ENCODE measurements around the gene DIPK1B. TPM values are rescaled to one million over a fixed set of nuclear protein-coding genes. Genes with fewer than 3 reads are reported as not detected.

The DIPK1B gene
- total RNA-seq, 1 donor from 2014 or later = 2.2 TPM

- TF ChIP-seq, protein P1, sequence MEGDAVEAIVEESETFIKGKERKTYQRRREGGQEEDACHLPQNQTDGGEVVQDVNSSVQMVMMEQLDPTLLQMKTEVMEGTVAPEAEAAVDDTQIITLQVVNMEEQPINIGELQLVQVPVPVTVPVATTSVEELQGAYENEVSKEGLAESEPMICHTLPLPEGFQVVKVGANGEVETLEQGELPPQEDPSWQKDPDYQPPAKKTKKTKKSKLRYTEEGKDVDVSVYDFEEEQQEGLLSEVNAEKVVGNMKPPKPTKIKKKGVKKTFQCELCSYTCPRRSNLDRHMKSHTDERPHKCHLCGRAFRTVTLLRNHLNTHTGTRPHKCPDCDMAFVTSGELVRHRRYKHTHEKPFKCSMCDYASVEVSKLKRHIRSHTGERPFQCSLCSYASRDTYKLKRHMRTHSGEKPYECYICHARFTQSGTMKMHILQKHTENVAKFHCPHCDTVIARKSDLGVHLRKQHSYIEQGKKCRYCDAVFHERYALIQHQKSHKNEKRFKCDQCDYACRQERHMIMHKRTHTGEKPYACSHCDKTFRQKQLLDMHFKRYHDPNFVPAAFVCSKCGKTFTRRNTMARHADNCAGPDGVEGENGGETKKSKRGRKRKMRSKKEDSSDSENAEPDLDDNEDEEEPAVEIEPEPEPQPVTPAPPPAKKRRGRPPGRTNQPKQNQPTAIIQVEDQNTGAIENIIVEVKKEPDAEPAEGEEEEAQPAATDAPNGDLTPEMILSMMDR (IDR thresholded peaks at IDR 0.05) = no peak
- Mint-ChIP-seq H3K36me3 (ENCODE audit: low read depth) (peaks cover 6% of the 10 kb centered on the region), H3K27me3 (no peaks in the 10 kb centered on the region), H3K4me1 (peaks cover 53% of the 10 kb centered on the region), H3K27ac (peak within 1 kb of the TSS; percentile 91), H3K9me3 (peaks cover 10% of the 10 kb centered on the region), H3K4me3 (peak within 1 kb of the TSS; percentile 44)
- intact Hi-C loops (cut with micrococcal nuclease) = no loop called here
- CTCF ChIA-PET = no interaction called here
- ATAC-seq (ENCODE audit: low read depth) (no peak), DNase-seq (no peak)
- POLR2A ChIA-PET = interaction anchor here (4.0 to 7.6 kb wide), 2 partner anchors 10 to 19 kb away, joined by 37 to 112 read pairs; partner anchors contain the start of gene LCN8
These were observed 35.8 kb downstream of the DIPK1B start, which contains the start of gene LCN6 for GRCh38 chr9:136748201-136748600. TSS of gene LCN6 (minus strand) at chr9:136748525. CDS start at chr9:136748483, 42 bp downstream.

DNA sequence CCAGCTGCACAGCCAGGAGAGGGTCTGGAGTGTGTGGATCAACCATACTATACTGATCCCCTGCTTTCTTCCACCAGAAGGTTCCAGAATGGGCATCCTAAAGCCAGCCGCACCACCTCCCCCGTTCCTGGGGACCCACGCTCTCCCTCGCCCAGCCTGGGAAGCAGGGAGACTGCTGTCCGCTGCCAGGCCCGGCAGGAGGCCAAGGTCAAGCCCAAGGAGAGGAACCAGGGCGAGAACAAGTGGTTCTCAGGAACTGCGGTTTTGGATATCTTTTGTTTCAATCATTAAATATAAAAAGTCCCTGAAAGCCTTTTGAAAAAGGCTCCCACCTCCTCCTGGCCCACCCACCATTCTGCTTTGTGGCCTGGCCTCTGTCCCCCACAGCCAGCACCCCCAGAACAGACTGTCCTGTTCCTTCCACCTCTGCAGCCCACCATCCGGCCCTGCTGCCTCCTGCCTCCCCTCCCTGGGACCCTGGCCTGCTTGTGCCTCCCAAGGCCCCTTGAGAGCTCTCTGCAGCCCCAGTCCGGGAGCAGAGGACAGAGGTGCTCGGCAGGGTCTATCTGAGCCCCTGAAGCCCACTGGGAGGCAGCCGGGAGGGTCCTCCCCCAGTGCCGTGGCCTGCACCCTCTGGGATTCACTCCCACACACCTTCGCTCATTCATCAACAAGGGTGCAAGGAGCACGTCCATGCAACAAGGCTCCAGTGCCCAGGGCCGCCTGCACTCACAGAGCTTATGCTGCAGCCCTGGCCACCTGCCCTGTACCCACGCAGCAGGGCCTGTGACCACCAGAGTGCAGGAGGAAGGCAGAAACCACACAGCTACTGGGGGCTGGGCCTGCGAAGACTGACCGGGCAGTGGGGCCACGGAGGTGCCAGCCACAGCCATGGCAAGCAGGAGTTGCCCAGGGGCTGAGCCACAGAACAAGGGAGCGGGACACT is 36.6 kb downstream of the DIPK1B start:
- TF ChIP-seq, protein P1 (IDR thresholded peaks at IDR 0.05) = no peak
- Mint-ChIP-seq H3K4me1 (peaks cover 46% of the 10 kb centered on the region), H3K27ac (peak overlapping the region; percentile 91), H3K27me3 (no peaks in the 10 kb centered on the region), H3K4me3 (peak overlapping the region; percentile 44), H3K9me3 (peaks cover 10% of the 10 kb centered on the region), H3K36me3 (ENCODE audit: low read depth) (peaks cover 6% of the 10 kb centered on the region)
- ATAC-seq (ENCODE audit: low read depth) = peak; percentile 14
- intact Hi-C loops (cut with micrococcal nuclease) = loop anchor here (1.0 kb wide), 3 partner anchors 8 to 21 kb away; no protein-coding TSS in a partner anchor
- ChIA-PET CTCF (interaction anchor here (0.9 to 1.6 kb wide), 4 partner anchors 9 to 22 kb away, joined by 3 to 5 read pairs (median 4); partner anchors contain the start of gene LCN8), POLR2A (interaction anchor here (0.5 to 7.6 kb wide), 7 partner anchors 9 to 286 kb away, joined by 3 to 112 read pairs (median 6); partner anchors contain the start of gene LCN8)
- no peak for DNase-seq

DNA sequence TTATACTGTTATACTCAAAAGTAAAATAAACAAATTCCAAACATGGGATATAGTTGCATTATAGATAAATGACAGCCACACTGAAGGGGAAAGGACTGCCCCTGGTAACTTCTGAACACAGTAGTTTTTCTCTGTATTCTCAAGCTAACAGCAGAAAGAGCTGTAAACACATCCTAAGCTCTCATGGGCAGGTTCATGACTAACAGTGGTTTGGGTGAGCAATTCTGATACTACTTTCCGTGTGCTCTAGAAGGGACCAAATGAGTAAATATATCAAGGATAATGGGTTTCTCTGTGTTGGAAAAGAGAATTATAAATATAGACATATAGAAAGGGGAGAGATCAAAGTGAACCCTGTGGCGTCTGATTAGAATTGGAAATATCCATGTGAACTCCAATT is 38.2 kb downstream of the DIPK1B start:
- TF ChIP-seq, protein P1 (IDR thresholded peaks at IDR 0.05) = no peak
- Mint-ChIP-seq H3K27me3 (no peaks in the 10 kb centered on the region), H3K4me1 (peaks cover 49% of the 10 kb centered on the region), H3K36me3 (ENCODE audit: low read depth) (peaks cover 9% of the 10 kb centered on the region), H3K9me3 (peaks cover 12% of the 10 kb centered on the region), H3K4me3 (peak overlapping the region; percentile 67), H3K27ac (peak overlapping the region; percentile 91)
- intact Hi-C loops (cut with micrococcal nuclease) = no loop called here
- DNase-seq (no peak), ATAC-seq (ENCODE audit: low read depth) (peak; percentile 16)
- ChIA-PET POLR2A (interaction anchor here (0.9 to 7.6 kb wide), 8 partner anchors 8 to 450 kb away, joined by 3 to 112 read pairs (median 8); partner anchors contain the start of genes LCN8 and TPRN), CTCF (no interaction called here)

DNA sequence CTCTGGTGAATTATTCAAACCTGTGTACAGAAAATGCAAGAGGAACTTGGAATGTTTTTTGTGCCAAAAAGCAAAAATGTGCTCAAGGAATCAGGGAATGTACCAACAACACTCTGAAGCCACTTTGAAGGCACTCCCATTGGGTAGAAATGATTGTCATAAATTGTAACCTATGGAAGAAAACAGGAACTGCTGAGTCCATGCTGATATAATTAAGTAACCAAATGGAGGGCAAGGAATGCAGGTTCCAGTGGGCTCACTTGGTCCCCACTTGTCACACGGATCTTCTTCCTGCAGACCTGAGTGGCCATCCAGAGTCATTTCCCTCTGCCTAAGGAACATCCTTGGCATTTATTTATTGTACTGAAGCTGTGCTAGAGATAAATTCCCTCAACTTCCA is 38.9 kb downstream of the DIPK1B start:
- CTCF ChIA-PET = no interaction called here
- DNase-seq (no peak), ATAC-seq (ENCODE audit: low read depth) (no peak)
- Mint-ChIP-seq H3K4me3 (no peak overlapping the region), H3K36me3 (ENCODE audit: low read depth) (peaks cover 10% of the 10 kb centered on the region), H3K27me3 (no peaks in the 10 kb centered on the region), H3K27ac (peak overlapping the region; percentile 32), H3K9me3 (peaks cover 12% of the 10 kb centered on the region), H3K4me1 (peaks cover 54% of the 10 kb centered on the region)
- intact Hi-C loops (cut with micrococcal nuclease) = no loop called here
- POLR2A ChIA-PET = interaction anchor here (0.6 to 7.6 kb wide), 4 partner anchors 10 to 472 kb away, joined by 3 to 112 read pairs (median 10); no protein-coding TSS in a partner anchor
- TF ChIP-seq, protein P1 (IDR thresholded peaks at IDR 0.05) = no peak

- DNase-seq (no peak), ATAC-seq (ENCODE audit: low read depth) (no peak)
- TF ChIP-seq, protein P1 (IDR thresholded peaks at IDR 0.05) = no peak
- H3K4me3 Mint-ChIP-seq = no peak overlapping the region
- no peaks in the 10 kb centered on the region for H3K27me3 Mint-ChIP-seq
- peaks cover 10% of the 10 kb centered on the region for H3K36me3 Mint-ChIP-seq (ENCODE audit: low read depth)
- ChIA-PET POLR2A (interaction anchor here (2.8 to 7.6 kb wide), 2 partner anchors 10 to 22 kb away, joined by 15 to 112 read pairs; no protein-coding TSS in a partner anchor), CTCF (no interaction called here)
- peaks cover 12% of the 10 kb centered on the region for H3K9me3 Mint-ChIP-seq
- intact Hi-C loops (cut with micrococcal nuclease) = no loop called here
- H3K4me1 Mint-ChIP-seq = peaks cover 58% of the 10 kb centered on the region
- peak overlapping the region; percentile 32 for H3K27ac Mint-ChIP-seq
These were observed 39.4 kb downstream of the DIPK1B start for GRCh38 chr9:136751814-136752213.
